HL-60 (cell line): Measurements from ENCODE around the gene PPP1CC.

Experiments used
- CTCF ChIP-seq: IDR thresholded peaks from one replicate; pipeline ENCODE4 v1.5.1; 2011; ENCODE audit warnings: low read length, control low read depth, inconsistent platforms; ENCODE audit not compliant: insufficient read depth
- POLR2AphosphoS5 ChIP-seq: IDR thresholded peaks from 2 replicates; pipeline ENCODE4 v1.6.1; 2012; ENCODE audit warnings: low read depth
- REST ChIP-seq: IDR thresholded peaks from 2 replicates; pipeline ENCODE4 v1.6.1; 2012; ENCODE audit warnings: low read depth; ENCODE audit not compliant: insufficient replicate concordance

- TF ChIP-seq CTCF = no peak
- no peak for TF ChIP-seq POLR2AphosphoS5
- TF ChIP-seq REST = no peak
Measured at GRCh38 chr12:110756611-110757010, 13.9 kb upstream of the PPP1CC start.
